Measurements from ENCODE around the gene IL34. TPM values are rescaled to one million over a fixed set of nuclear protein-coding genes. Genes with fewer than 3 reads are reported as not detected.

Gene IL34
- total and polyA plus RNA-seq, 2 of the 13 experiments (the other 11 are each of a cell fraction or from before 2014, with no cell fraction given) = 1.2 to 1.3 TPM

DNA sequence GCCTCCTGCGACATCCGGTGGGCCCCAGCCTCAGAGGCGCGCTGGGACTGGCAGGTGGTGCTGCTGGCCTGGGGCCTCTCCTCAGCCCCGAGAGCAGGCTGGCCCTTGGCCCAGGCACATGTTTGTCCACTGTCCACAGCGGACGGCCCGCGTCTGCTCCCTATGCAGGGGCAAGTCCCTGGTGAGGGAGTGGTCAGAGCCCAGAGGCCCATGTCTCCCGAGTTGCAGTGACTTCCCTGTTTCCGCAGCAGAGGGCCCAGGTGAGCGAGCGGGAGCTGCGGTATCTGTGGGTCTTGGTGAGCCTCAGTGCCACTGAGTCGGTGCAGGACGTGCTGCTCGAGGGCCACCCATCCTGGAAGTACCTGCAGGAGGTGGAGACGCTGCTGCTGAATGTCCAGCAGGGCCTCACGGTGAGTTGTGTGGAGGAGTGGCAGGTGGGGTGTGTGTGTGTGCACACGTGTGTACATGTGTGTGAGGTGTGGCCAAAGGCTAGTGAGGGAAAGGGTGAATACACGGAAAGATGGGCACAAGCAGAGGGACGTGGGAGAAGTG is 10.4 kb downstream of the IL34 start (continued):
- TF ChIP-seq, protein P1, sequence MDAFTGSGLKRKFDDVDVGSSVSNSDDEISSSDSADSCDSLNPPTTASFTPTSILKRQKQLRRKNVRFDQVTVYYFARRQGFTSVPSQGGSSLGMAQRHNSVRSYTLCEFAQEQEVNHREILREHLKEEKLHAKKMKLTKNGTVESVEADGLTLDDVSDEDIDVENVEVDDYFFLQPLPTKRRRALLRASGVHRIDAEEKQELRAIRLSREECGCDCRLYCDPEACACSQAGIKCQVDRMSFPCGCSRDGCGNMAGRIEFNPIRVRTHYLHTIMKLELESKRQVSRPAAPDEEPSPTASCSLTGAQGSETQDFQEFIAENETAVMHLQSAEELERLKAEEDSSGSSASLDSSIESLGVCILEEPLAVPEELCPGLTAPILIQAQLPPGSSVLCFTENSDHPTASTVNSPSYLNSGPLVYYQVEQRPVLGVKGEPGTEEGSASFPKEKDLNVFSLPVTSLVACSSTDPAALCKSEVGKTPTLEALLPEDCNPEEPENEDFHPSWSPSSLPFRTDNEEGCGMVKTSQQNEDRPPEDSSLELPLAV (CRISPR knock-in tag; conservative IDR thresholded peaks at IDR 0.05; ENCODE audit: low read depth) = no peak
- TF ChIP-seq, protein P2, sequence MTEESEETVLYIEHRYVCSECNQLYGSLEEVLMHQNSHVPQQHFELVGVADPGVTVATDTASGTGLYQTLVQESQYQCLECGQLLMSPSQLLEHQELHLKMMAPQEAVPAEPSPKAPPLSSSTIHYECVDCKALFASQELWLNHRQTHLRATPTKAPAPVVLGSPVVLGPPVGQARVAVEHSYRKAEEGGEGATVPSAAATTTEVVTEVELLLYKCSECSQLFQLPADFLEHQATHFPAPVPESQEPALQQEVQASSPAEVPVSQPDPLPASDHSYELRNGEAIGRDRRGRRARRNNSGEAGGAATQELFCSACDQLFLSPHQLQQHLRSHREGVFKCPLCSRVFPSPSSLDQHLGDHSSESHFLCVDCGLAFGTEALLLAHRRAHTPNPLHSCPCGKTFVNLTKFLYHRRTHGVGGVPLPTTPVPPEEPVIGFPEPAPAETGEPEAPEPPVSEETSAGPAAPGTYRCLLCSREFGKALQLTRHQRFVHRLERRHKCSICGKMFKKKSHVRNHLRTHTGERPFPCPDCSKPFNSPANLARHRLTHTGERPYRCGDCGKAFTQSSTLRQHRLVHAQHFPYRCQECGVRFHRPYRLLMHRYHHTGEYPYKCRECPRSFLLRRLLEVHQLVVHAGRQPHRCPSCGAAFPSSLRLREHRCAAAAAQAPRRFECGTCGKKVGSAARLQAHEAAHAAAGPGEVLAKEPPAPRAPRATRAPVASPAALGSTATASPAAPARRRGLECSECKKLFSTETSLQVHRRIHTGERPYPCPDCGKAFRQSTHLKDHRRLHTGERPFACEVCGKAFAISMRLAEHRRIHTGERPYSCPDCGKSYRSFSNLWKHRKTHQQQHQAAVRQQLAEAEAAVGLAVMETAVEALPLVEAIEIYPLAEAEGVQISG (CRISPR knock-in tag; IDR thresholded peaks at IDR 0.05) = peak; percentile 65
- TF ChIP-seq, protein P3, sequence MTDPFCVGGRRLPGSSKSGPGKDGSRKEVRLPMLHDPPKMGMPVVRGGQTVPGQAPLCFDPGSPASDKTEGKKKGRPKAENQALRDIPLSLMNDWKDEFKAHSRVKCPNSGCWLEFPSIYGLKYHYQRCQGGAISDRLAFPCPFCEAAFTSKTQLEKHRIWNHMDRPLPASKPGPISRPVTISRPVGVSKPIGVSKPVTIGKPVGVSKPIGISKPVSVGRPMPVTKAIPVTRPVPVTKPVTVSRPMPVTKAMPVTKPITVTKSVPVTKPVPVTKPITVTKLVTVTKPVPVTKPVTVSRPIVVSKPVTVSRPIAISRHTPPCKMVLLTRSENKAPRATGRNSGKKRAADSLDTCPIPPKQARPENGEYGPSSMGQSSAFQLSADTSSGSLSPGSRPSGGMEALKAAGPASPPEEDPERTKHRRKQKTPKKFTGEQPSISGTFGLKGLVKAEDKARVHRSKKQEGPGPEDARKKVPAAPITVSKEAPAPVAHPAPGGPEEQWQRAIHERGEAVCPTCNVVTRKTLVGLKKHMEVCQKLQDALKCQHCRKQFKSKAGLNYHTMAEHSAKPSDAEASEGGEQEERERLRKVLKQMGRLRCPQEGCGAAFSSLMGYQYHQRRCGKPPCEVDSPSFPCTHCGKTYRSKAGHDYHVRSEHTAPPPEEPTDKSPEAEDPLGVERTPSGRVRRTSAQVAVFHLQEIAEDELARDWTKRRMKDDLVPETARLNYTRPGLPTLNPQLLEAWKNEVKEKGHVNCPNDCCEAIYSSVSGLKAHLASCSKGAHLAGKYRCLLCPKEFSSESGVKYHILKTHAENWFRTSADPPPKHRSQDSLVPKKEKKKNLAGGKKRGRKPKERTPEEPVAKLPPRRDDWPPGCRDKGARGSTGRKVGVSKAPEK (CRISPR knock-in tag; IDR thresholded peaks at IDR 0.05; ENCODE audit: borderline replicate concordance) = peak; percentile 99
- TF ChIP-seq FOXC1 (CRISPR knock-in tag; IDR thresholded peaks at IDR 0.05; ENCODE audit: borderline replicate concordance) (peak; percentile 89), MZF1 (CRISPR knock-in tag; IDR thresholded peaks at IDR 0.05; ENCODE audit: borderline replicate concordance) (peak; percentile 97), ZNF225 (CRISPR knock-in tag; IDR thresholded peaks at IDR 0.05) (peak; percentile 71; the same call in 1 of the 2 replicates), ONECUT2 (CRISPR knock-in tag; IDR thresholded peaks at IDR 0.05) (no peak), ZFP41 (CRISPR knock-in tag; IDR thresholded peaks at IDR 0.05; ENCODE audit: borderline replicate concordance) (peak; percentile 91; the same call in 1 of the 2 replicates), ZNF629 (CRISPR knock-in tag; conservative IDR thresholded peaks at IDR 0.05) (0 out of 2 replicates have a peak, but pooled peaks have one; percentile 41), ZNF292 (CRISPR knock-in tag; IDR thresholded peaks at IDR 0.05; ENCODE audit: borderline replicate concordance, low read depth) (peak; percentile 84), DR1 (CRISPR knock-in tag; IDR thresholded peaks at IDR 0.05) (no peak; the same call in 1 of the 2 replicates), ZNF792 (CRISPR knock-in tag; IDR thresholded peaks at IDR 0.05) (peak; percentile 80; the same call in 1 of the 2 replicates), SMAD1 (CRISPR knock-in tag; IDR thresholded peaks at IDR 0.05; ENCODE audit: borderline replicate concordance, low read depth) (0 out of 2 replicates have a peak, but pooled peaks have one; percentile 40), ZNF251 (CRISPR knock-in tag; IDR thresholded peaks at IDR 0.05) (no peak), THAP11 (CRISPR knock-in tag; IDR thresholded peaks at IDR 0.05) (peak; percentile 48; the same call in 1 of the 2 replicates), REXO4 (CRISPR knock-in tag; IDR thresholded peaks at IDR 0.05; ENCODE audit: borderline replicate concordance) (no peak), ZSCAN9 (CRISPR knock-in tag; IDR thresholded peaks at IDR 0.05; ENCODE audit: borderline replicate concordance) (peak; percentile 81; the same call in 1 of the 2 replicates), MAFK (conservative IDR thresholded peaks at IDR 0.05 in 1 of 2, IDR thresholded peaks at IDR 0.05 in 1 of 2; ENCODE audit: low read length in 2 of 2) (no peak), ATF7-NPFF (CRISPR knock-in tag; IDR thresholded peaks at IDR 0.05; ENCODE audit: low read depth) (peak; percentile 91; the same call in 1 of the 2 replicates), ZNF747 (CRISPR knock-in tag; IDR thresholded peaks at IDR 0.05; ENCODE audit: borderline replicate concordance) (no peak)
- TF ChIP-seq, protein P4, sequence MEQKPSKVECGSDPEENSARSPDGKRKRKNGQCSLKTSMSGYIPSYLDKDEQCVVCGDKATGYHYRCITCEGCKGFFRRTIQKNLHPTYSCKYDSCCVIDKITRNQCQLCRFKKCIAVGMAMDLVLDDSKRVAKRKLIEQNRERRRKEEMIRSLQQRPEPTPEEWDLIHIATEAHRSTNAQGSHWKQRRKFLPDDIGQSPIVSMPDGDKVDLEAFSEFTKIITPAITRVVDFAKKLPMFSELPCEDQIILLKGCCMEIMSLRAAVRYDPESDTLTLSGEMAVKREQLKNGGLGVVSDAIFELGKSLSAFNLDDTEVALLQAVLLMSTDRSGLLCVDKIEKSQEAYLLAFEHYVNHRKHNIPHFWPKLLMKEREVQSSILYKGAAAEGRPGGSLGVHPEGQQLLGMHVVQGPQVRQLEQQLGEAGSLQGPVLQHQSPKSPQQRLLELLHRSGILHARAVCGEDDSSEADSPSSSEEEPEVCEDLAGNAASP (CRISPR knock-in tag; IDR thresholded peaks at IDR 0.05; ENCODE audit: borderline replicate concordance) = peak; percentile 76; the same call in 1 of the 2 replicates
